Astrocyte (in vitro differentiated cells and primary cell): ENCODE measurements around the gene SRPK3. TPM values are rescaled to one million over a fixed set of nuclear protein-coding genes. Genes with fewer than 3 reads are reported as not detected.

Experiments
- DNase-seq: peaks from one replicate; pipeline ENCODE4 v3.0.0-alpha.2; 2010; ENCODE audit warnings: low read depth
- FAIRE-seq: peaks from 2 replicates; lab custom pipeline; 2011; peaks lifted over from hg19 to GRCh38; lab: Jason Lieb, UNC
- H2AFZ ChIP-seq: 2 replicates; pipeline ENCODE4 v1.6.0; 2012; ENCODE audit warnings: low read depth, low read length, inconsistent platforms
- H3K27ac ChIP-seq: 2 replicates; pipeline ENCODE4 v1.5.1; 2011; ENCODE audit warnings: low read depth, low read length, inconsistent platforms
- H3K27me3 ChIP-seq: 2 replicates; pipeline ENCODE4 v1.6.0; 2011; ENCODE audit warnings: low read length, inconsistent platforms; ENCODE audit not compliant: insufficient read depth
- H3K36me3 ChIP-seq: 2 replicates; pipeline ENCODE4 v1.5.1; 2011; ENCODE audit warnings: low read length, inconsistent platforms; ENCODE audit not compliant: insufficient read depth
- H3K4me1 ChIP-seq: 2 replicates; pipeline ENCODE4 v1.5.1; 2011; ENCODE audit warnings: low read length, inconsistent platforms; ENCODE audit not compliant: insufficient read depth
- H3K4me2 ChIP-seq: 2 replicates; pipeline ENCODE4 v1.6.0; 2012; ENCODE audit warnings: low read length, inconsistent platforms
- H3K4me3 ChIP-seq: 2 replicates; pipeline ENCODE4 v1.5.1; 2011; ENCODE audit warnings: low read depth, mild to moderate bottlenecking, low read length, inconsistent platforms; ENCODE audit not compliant: insufficient read depth
- H3K79me2 ChIP-seq: 2 replicates; pipeline ENCODE4 v1.6.0; 2012; ENCODE audit warnings: mild to moderate bottlenecking, low read length, inconsistent platforms; ENCODE audit not compliant: insufficient read depth
- H3K9ac ChIP-seq: 2 replicates; pipeline ENCODE4 v1.6.0; 2012; ENCODE audit warnings: mild to moderate bottlenecking, low read length, inconsistent platforms
- H3K9me3 ChIP-seq: 2 replicates; pipeline ENCODE4 v1.5.1; 2012; ENCODE audit warnings: low read depth, mild to moderate bottlenecking, low read length, inconsistent platforms; ENCODE audit not compliant: insufficient read depth
- H4K20me1 ChIP-seq: 2 replicates; pipeline ENCODE4 v1.6.0; 2012; ENCODE audit warnings: low read length, inconsistent platforms; ENCODE audit not compliant: insufficient read depth
- H3K27ac Mint-ChIP-seq: one replicate; pipeline ENCODE4 v1.8.0; 2021; ENCODE audit warnings: mild to moderate bottlenecking, mixed read lengths; ENCODE audit not compliant: unreplicated experiment
- H3K27me3 Mint-ChIP-seq: one replicate; pipeline ENCODE4 v1.8.0; 2021; ENCODE audit warnings: low read depth, mixed read lengths; ENCODE audit not compliant: unreplicated experiment
- H3K36me3 Mint-ChIP-seq: one replicate; pipeline ENCODE4 v1.8.0; 2021; ENCODE audit warnings: low read depth, mixed read lengths; ENCODE audit not compliant: unreplicated experiment
- H3K4me1 Mint-ChIP-seq: one replicate; pipeline ENCODE4 v1.8.0; 2021; ENCODE audit warnings: low read depth, mixed read lengths; ENCODE audit not compliant: unreplicated experiment
- H3K4me3 Mint-ChIP-seq: one replicate; pipeline ENCODE4 v1.8.0; 2021; ENCODE audit warnings: mild to moderate bottlenecking, moderate library complexity, mixed read lengths; ENCODE audit not compliant: unreplicated experiment
- H3K9me3 Mint-ChIP-seq: one replicate; pipeline ENCODE4 v1.8.0; 2021; ENCODE audit warnings: mild to moderate bottlenecking, mixed read lengths; ENCODE audit not compliant: unreplicated experiment
- CTCF ChIP-seq: IDR thresholded peaks from 2 replicates; pipeline ENCODE4 v1.5.1; 2011; ENCODE audit warnings: low read depth, mild to moderate bottlenecking, inconsistent platforms, low read length, moderate library complexity; ENCODE audit not compliant: insufficient read depth
- EZH2 ChIP-seq: IDR thresholded peaks from 2 replicates; pipeline ENCODE4 v1.6.1; 2012; ENCODE audit warnings: mild to moderate bottlenecking, low read length, inconsistent platforms; ENCODE audit not compliant: insufficient read depth
- total RNA-seq: library from RNA; stranded (reverse); gene quantifications from 2 replicates; pipeline ENCODE4 v1.2.1, GENCODE V29; 2021

SRPK3 gene
- total RNA-seq, 1 donor from 2014 or later: not detected

DNA sequence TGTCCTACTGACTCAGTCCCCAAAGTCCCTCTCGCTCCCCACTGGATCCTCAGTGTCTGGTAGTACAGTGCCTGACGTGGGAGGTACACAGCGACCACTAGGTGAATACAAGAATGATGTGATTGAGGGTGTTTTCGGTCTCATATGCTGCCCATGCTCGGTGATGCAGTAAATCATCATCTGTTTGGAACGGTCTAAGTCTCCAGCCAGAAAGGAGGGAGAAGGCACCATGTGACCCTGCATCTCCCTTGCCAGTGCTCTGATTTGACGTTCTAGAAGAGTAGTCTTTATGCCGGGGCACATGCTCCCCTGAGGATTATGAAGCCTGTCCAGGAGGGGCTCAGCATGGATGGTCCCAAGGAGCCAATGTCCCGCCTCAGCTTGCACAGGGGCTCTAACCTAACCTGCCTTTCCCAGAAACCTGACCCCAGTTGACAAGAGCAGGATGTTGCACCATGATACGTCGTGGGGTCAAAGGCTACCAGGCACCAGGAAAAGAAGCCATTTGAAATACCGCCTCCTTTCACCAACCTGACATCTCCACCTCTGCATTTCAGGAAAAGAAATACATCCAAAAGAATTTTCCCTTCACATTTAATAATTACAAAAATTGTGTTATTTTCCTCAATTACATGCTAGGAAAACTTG lies 30.6 kb upstream of the SRPK3 start:
- Mint-ChIP-seq H3K36me3 (no peaks in the 10 kb centered on the region), H3K4me1 (no peaks in the 10 kb centered on the region), H3K27me3 (peaks cover 6% of the 10 kb centered on the region), H3K4me3 (no peak overlapping the region), H3K27ac (no peak overlapping the region), H3K9me3 (no peaks in the 10 kb centered on the region)
- no peaks in the 10 kb centered on the region for H3K27me3 ChIP-seq
- FAIRE-seq (no peak), DNase-seq (no peak)
- no peak overlapping the region for H3K9ac ChIP-seq
- H3K4me1 ChIP-seq: no peaks in the 10 kb centered on the region
- no peak overlapping the region for H2AFZ ChIP-seq
- no peaks in the 10 kb centered on the region for H3K79me2 ChIP-seq
- H3K9me3 ChIP-seq: no peaks in the 10 kb centered on the region
- no peak overlapping the region for H3K27ac ChIP-seq
- no peaks in the 10 kb centered on the region for H4K20me1 ChIP-seq
- no peak for TF ChIP-seq EZH2
- no peak for TF ChIP-seq CTCF
- no peaks in the 10 kb centered on the region for H3K36me3 ChIP-seq
- no peak overlapping the region for H3K4me2 ChIP-seq
- no peak overlapping the region for H3K4me3 ChIP-seq

DNA sequence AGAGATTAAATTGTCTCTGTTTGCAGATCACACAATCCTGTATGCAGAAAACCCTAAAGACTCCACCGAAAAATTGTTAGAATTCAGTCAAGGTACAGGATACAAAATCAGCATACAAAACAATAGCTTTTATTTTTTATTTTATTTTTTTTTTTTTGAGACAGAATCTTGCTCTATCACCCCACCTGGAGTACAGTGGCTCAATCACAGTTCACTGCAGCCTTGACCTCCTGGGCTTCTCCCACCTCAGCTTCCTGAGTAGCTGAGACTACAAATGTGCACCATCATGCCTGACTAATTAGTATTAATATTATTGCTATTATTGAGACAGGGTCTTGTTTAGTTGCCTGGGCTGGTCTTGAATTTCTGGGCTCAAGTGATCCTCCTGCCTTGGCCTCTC lies 25.7 kb upstream of the SRPK3 start:
- peaks cover 2% of the 10 kb centered on the region for H3K9me3 Mint-ChIP-seq
- H3K36me3 ChIP-seq: no peaks in the 10 kb centered on the region
- H3K27ac ChIP-seq: no peak overlapping the region
- DNase-seq (no peak), FAIRE-seq (no peak)
- H3K4me1 ChIP-seq: no peaks in the 10 kb centered on the region
- no peaks in the 10 kb centered on the region for H3K27me3 ChIP-seq
- no peak overlapping the region for H3K4me2 ChIP-seq
- no peak overlapping the region for H2AFZ ChIP-seq
- H3K9me3 ChIP-seq: no peaks in the 10 kb centered on the region
- no peak overlapping the region for H3K4me3 Mint-ChIP-seq
- no peak overlapping the region for H3K9ac ChIP-seq
- no peaks in the 10 kb centered on the region for H3K79me2 ChIP-seq
- H3K27me3 Mint-ChIP-seq: peaks cover 3% of the 10 kb centered on the region
- H3K27ac Mint-ChIP-seq: no peak overlapping the region
- no peak overlapping the region for H3K4me3 ChIP-seq
- TF ChIP-seq EZH2 (no peak), CTCF (no peak)
- H3K36me3 Mint-ChIP-seq: peaks cover 2% of the 10 kb centered on the region
- H3K4me1 Mint-ChIP-seq: no peaks in the 10 kb centered on the region
- no peaks in the 10 kb centered on the region for H4K20me1 ChIP-seq

- H3K27me3 ChIP-seq: no peaks in the 10 kb centered on the region
- H3K4me3 ChIP-seq: no peak overlapping the region
- no peak for TF ChIP-seq EZH2
- TF ChIP-seq CTCF: no peak
- H3K27ac ChIP-seq: no peak overlapping the region
- Mint-ChIP-seq H3K9me3 (no peaks in the 10 kb centered on the region), H3K27me3 (peaks cover 2% of the 10 kb centered on the region), H3K36me3 (no peaks in the 10 kb centered on the region), H3K4me1 (no peaks in the 10 kb centered on the region), H3K4me3 (no peak overlapping the region), H3K27ac (no peak overlapping the region)
- H3K36me3 ChIP-seq: no peaks in the 10 kb centered on the region
- no peaks in the 10 kb centered on the region for H3K9me3 ChIP-seq
- no peak for DNase-seq
- H3K4me2 ChIP-seq: no peak overlapping the region
- no peak for FAIRE-seq
- peaks cover 5% of the 10 kb centered on the region for H4K20me1 ChIP-seq
- H3K79me2 ChIP-seq: no peaks in the 10 kb centered on the region
- peaks cover 24% of the 10 kb centered on the region for H3K4me1 ChIP-seq
- no peak overlapping the region for H2AFZ ChIP-seq
- H3K9ac ChIP-seq: no peak overlapping the region
Measured at GRCh38 chrX:153761863-153762262, 19.0 kb upstream of the SRPK3 start.
